GM15510 (cell line): ENCODE measurements around the gene UBAC1.

Experiments used
- POLR2A ChIP-seq: IDR thresholded peaks from 3 replicates; pipeline ENCODE4 v1.6.1; 2011; ENCODE audit warnings: borderline replicate concordance; ENCODE audit not compliant: insufficient read length; ENCODE audit errors: extremely low read depth

Gene UBAC1

GRCh38 chr9:135946392-135946994 is 14.7 kb downstream of the UBAC1 start:
- no peak for TF ChIP-seq POLR2A

- no peak for TF ChIP-seq POLR2A
Measured at GRCh38 chr9:135945969-135946368, 15.2 kb downstream of the UBAC1 start.

- no peak for TF ChIP-seq POLR2A
Measured at GRCh38 chr9:135944444-135945252, 16.5 kb downstream of the UBAC1 start.

- TF ChIP-seq POLR2A: no peak
Measured at GRCh38 chr9:135941288-135941995, 19.7 kb downstream of the UBAC1 start.

- no peak for TF ChIP-seq POLR2A
Measured at GRCh38 chr9:135939351-135940265, 21.6 kb downstream of the UBAC1 start.

- TF ChIP-seq POLR2A: no peak
Measured at GRCh38 chr9:135937521-135938489, 23.4 kb downstream of the UBAC1 start.

GRCh38 chr9:135933114-135933513 is 28.1 kb downstream of the UBAC1 start:
- TF ChIP-seq POLR2A: no peak

GRCh38 chr9:135932656-135933055 is 28.5 kb downstream of the UBAC1 start:
- no peak for TF ChIP-seq POLR2A

GRCh38 chr9:135931349-135931820 is 29.8 kb downstream of the UBAC1 start:
- TF ChIP-seq POLR2A: no peak

- no peak for TF ChIP-seq POLR2A
Measured at GRCh38 chr9:135930446-135931345, 30.5 kb downstream of the UBAC1 start.

GRCh38 chr9:135929656-135930445 is 31.3 kb downstream of the UBAC1 start:
- no peak for TF ChIP-seq POLR2A
